ENCODE data around the gene FNIP2.

FNIP2 gene

GRCh38 chr4:158850800-158851644, 82.2 kb downstream of the FNIP2 start:
- Histone ChIP-seq H3K36me3 (ENCODE audit: insufficient read depth, low read length) (peaks cover 21% of the 10 kb centered on the region; the same call in 1 of the 2 replicates), H3K27me3 (ENCODE audit: insufficient read depth, low read length, poor library complexity, severe bottlenecking) (no peaks in the 10 kb centered on the region), H3K4me2 (ENCODE audit: low read depth, low read length, poor library complexity, severe bottlenecking) (no peak overlapping the region), H3K9me2 (replicated peaks; ENCODE audit: low read depth, low read length) (no peaks in the 10 kb centered on the region), H3K4me1 (ENCODE audit: insufficient read depth, low read length, poor library complexity, severe bottlenecking) (peaks cover 11% of the 10 kb centered on the region), H3F3A (ENCODE audit: low read depth) (no peaks in the 10 kb centered on the region), H2AFZ (ENCODE audit: low read length) (no peak overlapping the region), H3K9me3 (ENCODE audit: insufficient read depth, low read depth, low read length) (no peaks in the 10 kb centered on the region), H3K79me2 (ENCODE audit: insufficient read depth, low read length) (no peaks in the 10 kb centered on the region), H3K4me3 (ENCODE audit: low read length, poor library complexity, severe bottlenecking) (no peak overlapping the region), H4K20me1 (ENCODE audit: insufficient read depth, low read length, poor library complexity, severe bottlenecking) (no peaks in the 10 kb centered on the region), H3K9ac (ENCODE audit: low read depth, low read length, poor library complexity, severe bottlenecking) (peak overlapping the region; percentile 15)
- TF ChIP-seq EZH2phosphoT487 (IDR thresholded peaks at IDR 0.05; ENCODE audit: borderline replicate concordance), result no peak
- TF ChIP-seq CTCF (conservative IDR thresholded peaks at IDR 0.05; ENCODE audit: low read length), result peak; percentile 83

GRCh38 chr4:158854236-158854635, 85.4 kb downstream of the FNIP2 start:
- no peak for TF ChIP-seq CTCF (conservative IDR thresholded peaks at IDR 0.05; ENCODE audit: low read length)
- TF ChIP-seq EZH2phosphoT487 (IDR thresholded peaks at IDR 0.05; ENCODE audit: borderline replicate concordance), result no peak
- no peaks in the 10 kb centered on the region for H3K9me2 ChIP-seq (replicated peaks; ENCODE audit: low read depth, low read length)
- H3K4me1 ChIP-seq (ENCODE audit: insufficient read depth, low read length, poor library complexity, severe bottlenecking), result peaks cover 8% of the 10 kb centered on the region
- H3K27me3 ChIP-seq (ENCODE audit: insufficient read depth, low read length, poor library complexity, severe bottlenecking), result no peaks in the 10 kb centered on the region
- no peak overlapping the region for H2AFZ ChIP-seq (ENCODE audit: low read length)
- H4K20me1 ChIP-seq (ENCODE audit: insufficient read depth, low read length, poor library complexity, severe bottlenecking), result no peaks in the 10 kb centered on the region
- H3K36me3 ChIP-seq (ENCODE audit: insufficient read depth, low read length), result peaks cover 22% of the 10 kb centered on the region; the same call in 1 of the 2 replicates
- H3F3A ChIP-seq (ENCODE audit: low read depth), result no peaks in the 10 kb centered on the region
- H3K4me3 ChIP-seq (ENCODE audit: low read length, poor library complexity, severe bottlenecking), result no peak overlapping the region
- H3K9ac ChIP-seq (ENCODE audit: low read depth, low read length, poor library complexity, severe bottlenecking), result no peak overlapping the region
- H3K9me3 ChIP-seq (ENCODE audit: insufficient read depth, low read depth, low read length), result no peaks in the 10 kb centered on the region
- H3K79me2 ChIP-seq (ENCODE audit: insufficient read depth, low read length), result no peaks in the 10 kb centered on the region
- no peak overlapping the region for H3K4me2 ChIP-seq (ENCODE audit: low read depth, low read length, poor library complexity, severe bottlenecking)

- H3K4me3 ChIP-seq (ENCODE audit: low read length, poor library complexity, severe bottlenecking), result no peak overlapping the region
- peaks cover 40% of the 10 kb centered on the region; the same call in 1 of the 2 replicates for H3K36me3 ChIP-seq (ENCODE audit: insufficient read depth, low read length)
- no peak overlapping the region for H3K4me2 ChIP-seq (ENCODE audit: low read depth, low read length, poor library complexity, severe bottlenecking)
- H3K9ac ChIP-seq (ENCODE audit: low read depth, low read length, poor library complexity, severe bottlenecking), result no peak overlapping the region
- no peak for TF ChIP-seq EZH2phosphoT487 (IDR thresholded peaks at IDR 0.05; ENCODE audit: borderline replicate concordance)
- peak; percentile 78 for TF ChIP-seq CTCF (conservative IDR thresholded peaks at IDR 0.05; ENCODE audit: low read length)
- no peaks in the 10 kb centered on the region for H3K4me1 ChIP-seq (ENCODE audit: insufficient read depth, low read length, poor library complexity, severe bottlenecking)
- no peaks in the 10 kb centered on the region for H3K9me2 ChIP-seq (replicated peaks; ENCODE audit: low read depth, low read length)
- H3F3A ChIP-seq (ENCODE audit: low read depth), result no peaks in the 10 kb centered on the region
- no peak overlapping the region for H2AFZ ChIP-seq (ENCODE audit: low read length)
- H4K20me1 ChIP-seq (ENCODE audit: insufficient read depth, low read length, poor library complexity, severe bottlenecking), result no peaks in the 10 kb centered on the region
- no peaks in the 10 kb centered on the region for H3K27me3 ChIP-seq (ENCODE audit: insufficient read depth, low read length, poor library complexity, severe bottlenecking)
- H3K9me3 ChIP-seq (ENCODE audit: insufficient read depth, low read depth, low read length), result no peaks in the 10 kb centered on the region
- no peaks in the 10 kb centered on the region for H3K79me2 ChIP-seq (ENCODE audit: insufficient read depth, low read length)
Observed at GRCh38 chr4:158856852-158857251, 88.0 kb downstream of the FNIP2 start.
